NK-92 (cell line): ENCODE data around the gene CXCL16.

Experiments
- DNase-seq: peaks from one replicate; lab custom pipeline; 2025; ENCODE audit not compliant: unreplicated experiment; lab: John Stamatoyannopoulos, UW

Gene CXCL16, protein sequence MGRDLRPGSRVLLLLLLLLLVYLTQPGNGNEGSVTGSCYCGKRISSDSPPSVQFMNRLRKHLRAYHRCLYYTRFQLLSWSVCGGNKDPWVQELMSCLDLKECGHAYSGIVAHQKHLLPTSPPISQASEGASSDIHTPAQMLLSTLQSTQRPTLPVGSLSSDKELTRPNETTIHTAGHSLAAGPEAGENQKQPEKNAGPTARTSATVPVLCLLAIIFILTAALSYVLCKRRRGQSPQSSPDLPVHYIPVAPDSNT

DNA sequence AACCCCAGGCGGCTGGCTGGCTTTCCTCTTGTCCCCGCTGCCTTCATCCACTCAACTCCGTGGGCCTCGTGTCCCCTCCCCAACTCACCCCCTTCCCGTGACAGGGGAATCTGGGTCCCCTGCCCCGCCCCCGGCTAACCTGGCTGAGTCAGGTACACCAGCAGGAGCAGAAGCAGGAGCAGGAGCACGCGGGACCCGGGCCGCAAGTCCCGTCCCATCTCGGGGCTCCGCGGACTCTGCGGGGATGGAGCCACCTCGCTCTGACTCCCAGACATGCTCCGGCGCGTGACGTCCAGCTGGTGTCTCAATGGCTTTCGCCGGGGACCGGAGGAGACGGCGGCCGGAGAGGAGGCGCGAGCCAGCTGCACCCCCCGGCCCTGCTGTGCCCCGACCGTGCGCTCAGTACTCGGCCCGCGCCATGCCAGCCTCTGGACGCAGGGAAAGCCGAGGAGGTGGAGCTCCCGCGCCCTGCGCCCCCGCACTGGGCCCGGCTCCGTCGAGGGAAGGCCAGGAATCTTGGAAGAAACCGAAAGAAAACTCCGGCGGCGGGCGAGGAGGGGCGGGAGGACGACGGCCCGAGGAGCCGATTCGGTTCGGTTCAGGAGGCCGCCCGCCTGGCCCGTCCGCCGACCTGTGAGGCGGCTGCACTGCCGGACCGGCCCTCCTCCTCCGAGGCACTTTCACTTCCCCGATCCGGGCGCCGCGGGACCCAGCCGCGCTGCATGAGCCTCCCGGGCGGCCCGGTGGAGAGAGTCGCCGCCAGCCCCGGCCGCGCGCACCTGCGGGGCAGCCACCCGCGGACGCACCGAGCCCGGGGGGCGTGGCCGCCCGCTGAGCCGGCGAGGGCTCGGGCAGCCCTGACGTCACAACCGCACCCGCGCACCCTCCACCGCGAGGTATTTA lies at the start of gene CXCL16, which contains the start of gene ZMYND15:
Gene CXCL16 (minus strand): TSS at position 807 of the 903 bp plus-strand sequence. CDS start 589 bp downstream, at position 218.
Gene ZMYND15 (plus strand): TSS at position 712 of the 903 bp plus-strand sequence. CDS start 716 bp downstream, outside the sequence.
- no peak for DNase-seq

DNA sequence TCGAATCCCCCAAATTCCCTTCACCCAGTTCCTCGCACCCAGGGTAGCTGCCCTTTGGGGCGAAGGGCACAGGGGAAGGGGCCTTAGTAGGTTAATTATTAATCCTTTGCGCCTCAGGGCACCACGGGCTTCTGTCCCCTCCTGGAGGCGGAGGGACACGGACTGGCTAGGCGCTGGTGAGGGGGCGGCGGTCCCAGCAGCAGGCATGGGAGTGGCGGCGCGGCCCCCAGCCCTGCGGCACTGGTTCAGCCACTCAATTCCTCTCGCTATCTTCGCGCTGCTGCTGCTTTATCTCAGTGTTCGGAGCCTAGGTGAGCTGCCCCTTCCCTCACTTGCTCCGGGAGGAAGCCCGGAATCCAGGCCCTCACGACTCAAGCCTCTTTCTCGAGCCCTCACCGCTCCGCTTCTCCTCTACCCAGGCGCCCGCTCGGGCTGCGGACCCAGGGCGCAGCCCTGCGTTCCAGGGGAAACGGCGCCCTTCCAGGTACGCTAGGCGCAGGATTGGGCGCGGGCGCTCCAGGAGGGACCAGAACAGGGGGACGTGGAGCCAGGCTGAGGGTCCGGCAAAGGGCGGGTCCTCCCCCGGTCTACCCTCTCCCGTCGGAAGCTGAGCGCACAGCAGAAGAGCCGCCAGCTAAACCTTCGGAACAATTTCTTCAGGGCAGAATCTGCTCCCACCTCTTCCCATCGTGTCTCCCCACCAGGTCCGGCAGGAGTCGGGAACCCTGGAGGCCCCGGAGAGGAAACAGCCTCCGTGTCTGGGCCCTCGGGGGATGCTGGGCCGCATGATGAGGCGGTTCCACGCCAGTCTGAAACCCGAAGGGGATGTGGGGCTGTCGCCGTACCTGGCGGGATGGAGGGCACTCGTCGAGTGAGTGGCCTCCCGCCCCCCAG lies 49.3 kb upstream of the CXCL16 start, which contains the start of gene GLTPD2:
Gene GLTPD2 (plus strand): TSS at position 158 of the 894 bp plus-strand sequence. CDS start 48 bp downstream, at position 206.
- DNase-seq, result no peak

DNA sequence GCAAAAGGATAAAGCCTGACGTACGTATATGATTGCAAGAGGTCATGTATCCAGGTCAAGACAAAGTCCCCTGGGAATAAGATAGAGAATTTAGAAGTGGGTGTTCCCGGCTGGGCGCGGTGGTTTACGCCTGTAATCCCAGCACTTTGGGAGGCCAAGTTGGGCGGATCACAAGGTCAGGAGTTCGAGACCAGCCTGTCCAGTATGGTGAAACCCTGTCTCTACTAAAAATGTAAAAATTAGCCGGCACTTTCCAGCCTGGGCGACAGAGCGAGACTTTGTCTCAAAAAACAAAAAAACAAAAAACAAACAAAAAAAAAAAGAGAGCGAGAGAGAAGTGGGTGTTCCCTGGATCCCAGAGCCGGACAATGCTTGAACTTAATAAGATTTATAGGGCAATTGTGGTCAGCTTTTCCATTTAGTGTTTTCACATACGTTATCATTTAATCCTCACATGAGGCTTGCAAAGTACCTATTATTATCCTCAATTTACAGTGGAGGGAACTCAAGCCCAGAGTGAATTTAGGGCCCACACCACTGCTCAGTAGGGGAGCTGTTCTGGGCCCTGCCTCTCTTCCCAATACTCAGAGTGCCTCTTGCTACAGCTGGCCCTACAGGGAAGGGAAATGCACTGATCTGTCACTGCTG lies 48.6 kb upstream of the CXCL16 start:
- DNase-seq, result no peak

DNA sequence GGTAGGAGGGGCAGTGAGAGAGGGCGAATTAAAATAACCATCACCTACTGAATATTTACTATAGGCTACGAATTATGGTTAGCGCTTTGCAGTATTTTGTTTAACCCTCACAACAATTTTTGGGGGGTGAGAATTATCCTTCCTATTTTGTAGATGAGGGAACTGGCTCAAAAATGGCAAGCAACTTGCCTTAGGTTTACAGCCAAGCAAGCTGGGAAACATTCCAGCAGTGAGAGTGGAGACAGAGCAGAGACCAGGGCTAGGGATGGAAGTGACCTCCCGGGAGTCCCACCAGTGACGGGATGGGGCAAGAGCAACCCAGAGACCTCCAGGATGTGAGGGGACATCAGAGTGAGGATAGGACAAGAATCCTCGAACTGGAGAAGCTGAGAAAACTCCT lies 46.8 kb upstream of the CXCL16 start:
- DNase-seq, result no peak

DNA sequence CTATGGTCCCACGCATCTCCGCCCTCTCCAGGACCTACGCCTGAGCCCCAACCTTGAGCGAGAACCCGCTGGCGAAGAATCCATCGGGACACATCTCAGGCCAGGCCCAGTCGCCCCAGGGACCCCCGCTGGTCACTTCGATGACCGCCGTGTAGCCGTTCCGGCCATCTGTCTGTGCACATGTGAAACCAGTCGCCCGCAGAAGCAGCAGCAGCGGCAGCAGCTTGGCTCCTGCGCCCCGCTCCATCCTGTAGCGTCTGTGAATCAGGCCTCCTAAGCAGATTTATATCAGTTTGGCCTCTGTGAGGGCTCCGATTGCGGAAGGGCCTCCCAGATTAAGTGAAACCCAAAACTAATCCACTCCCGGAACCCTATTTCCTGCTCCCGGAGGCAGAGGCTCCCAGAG lies 46.4 kb upstream of the CXCL16 start, which contains the start of gene VMO1:
Gene VMO1 (minus strand): TSS at position 259 of the 406 bp plus-strand sequence. CDS start 12 bp downstream, at position 247.
- DNase-seq, result no peak

DNA sequence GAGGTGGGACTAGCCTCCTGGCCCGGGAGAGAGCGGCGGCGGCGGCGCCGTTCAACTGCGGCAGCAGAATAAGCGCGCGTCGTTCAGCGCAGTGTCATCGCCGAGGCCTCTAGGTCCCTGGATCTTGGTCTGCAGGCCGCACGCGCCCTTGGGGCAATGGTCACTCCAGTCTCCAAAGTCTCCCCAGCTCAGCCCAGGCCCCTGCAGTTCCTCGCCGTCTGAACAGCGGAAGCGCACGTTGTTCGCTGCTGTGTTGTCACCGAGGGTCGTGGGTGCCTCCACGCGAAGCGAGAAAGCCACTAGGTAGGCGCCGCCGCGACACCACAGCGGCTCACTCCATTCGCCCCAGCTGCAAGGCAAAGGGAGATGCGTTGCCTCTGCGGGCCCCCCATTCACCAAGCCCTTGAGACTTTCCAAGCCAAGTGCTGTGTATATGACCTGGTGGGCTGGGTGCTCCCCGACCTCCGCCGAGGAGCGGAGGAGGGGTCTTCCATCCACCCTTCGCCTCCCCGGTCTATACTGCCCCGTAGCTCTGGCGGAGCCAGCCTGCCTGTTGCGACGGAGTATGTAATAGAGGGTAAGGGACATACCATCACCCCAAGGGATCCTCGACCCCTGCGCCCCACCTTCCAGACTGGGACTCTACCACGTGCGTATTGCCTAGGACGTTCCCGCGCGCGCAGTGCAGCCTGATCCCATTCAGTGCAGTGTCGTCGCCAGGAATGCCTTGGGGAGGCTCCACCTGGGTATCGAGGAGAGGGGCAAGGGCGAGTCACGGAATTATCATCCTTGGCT lies 45.8 kb upstream of the CXCL16 start:
- no peak for DNase-seq

DNA sequence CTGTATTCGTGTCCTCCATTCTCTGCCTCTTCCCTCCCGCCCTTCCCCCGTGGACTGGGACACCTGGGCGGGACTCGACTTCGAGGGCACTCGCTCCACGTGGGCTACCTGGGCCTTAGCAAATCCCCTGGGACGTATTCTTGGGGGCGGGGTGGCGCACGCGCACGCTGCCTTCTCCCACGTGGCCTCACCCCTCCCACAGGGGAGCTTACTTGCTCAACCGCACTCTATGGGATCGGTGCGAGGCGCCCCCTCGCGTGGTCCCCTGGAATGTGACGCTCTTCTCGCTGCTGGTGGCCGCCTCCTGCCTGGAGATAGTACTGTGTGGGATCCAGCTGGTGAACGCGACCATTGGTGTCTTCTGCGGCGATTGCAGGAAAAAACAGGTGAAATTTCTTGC lies 42.9 kb upstream of the CXCL16 start:
- no peak for DNase-seq

DNA sequence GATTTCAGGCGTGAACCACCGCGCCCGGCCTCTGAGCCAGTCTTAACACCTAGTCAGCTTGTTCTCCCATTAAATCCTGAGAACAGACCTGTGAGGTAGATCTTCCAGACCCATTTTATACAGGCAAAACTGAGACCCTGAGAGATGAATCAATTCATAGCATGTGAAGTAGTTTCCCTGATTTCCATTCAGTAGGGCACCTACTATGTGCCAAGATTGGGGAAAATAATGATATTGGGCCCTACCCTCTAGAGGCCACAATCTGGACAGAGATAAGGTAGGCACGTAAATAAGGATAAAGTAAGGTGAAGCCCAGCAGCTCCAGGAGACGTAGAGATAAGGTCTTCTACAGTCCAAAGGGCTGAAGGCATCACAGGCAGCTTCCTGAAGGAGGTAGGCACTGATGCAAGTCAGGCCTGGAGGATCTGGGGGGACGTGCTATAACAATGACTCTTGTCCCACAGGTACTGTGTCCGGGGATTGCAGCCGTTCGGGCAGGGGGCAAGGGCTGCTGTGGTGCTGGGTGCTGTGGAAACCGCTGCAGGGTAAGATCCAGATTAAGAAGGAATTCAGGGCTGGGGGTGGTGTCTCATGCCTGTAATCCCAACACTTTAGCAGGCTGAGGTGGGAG lies 40.7 kb upstream of the CXCL16 start:
- DNase-seq, result no peak

DNA sequence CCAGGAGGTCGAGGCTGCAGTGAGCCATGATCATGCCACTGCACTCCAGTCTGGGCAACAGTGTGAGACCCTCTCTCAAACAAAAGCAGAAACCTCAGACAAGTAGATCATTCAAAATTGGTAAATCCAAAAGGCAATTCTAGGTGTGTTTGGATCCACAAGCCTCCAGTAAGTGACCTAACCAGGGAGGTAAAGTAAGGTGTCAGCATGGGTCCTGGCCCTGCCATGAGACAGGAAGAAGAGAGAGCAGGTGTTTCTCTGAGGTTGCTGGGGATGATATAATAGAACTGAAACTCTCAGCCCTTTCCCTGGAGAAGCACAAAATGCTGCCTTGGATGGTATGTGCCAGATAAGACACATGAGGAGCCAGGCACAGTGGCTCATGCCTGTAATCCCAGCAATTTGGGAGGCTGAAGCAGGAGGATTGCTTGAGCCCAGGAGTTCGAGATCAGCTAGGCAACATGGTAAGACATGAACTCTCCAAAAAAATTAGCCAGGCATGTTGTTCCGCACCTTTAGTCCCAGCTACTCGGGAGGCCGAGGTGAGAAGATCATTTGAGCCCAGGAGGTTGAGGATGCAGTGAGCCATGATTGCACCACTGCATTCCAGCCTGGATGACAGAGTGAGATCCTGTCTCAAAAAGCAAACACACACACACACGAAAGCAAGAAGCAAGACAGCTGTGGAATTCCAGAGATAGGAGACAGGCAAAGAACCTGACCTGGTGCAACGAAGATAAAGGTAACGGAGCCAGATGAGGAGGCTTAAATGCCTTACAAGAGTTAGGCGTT lies 38.4 kb upstream of the CXCL16 start:
- no peak for DNase-seq

DNA sequence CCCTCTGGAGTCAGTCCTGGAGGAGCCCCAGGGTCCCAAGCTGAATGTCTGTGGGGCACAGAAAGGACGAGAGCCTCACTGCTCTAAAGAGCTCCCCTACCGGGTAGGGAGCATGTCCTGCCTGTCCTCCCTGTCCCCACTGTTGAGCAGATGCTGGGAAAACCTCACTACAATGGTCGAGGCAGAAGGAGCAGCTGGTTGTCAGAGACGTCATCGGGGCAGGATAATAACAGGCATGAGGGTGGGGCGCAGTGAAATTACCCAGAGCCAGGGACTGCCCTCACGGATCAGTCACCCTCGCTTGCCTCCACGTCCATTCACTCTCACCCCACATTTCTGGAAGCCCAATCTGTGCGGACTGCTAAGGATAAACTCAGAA lies 32.5 kb upstream of the CXCL16 start:
- DNase-seq, result no peak

DNA sequence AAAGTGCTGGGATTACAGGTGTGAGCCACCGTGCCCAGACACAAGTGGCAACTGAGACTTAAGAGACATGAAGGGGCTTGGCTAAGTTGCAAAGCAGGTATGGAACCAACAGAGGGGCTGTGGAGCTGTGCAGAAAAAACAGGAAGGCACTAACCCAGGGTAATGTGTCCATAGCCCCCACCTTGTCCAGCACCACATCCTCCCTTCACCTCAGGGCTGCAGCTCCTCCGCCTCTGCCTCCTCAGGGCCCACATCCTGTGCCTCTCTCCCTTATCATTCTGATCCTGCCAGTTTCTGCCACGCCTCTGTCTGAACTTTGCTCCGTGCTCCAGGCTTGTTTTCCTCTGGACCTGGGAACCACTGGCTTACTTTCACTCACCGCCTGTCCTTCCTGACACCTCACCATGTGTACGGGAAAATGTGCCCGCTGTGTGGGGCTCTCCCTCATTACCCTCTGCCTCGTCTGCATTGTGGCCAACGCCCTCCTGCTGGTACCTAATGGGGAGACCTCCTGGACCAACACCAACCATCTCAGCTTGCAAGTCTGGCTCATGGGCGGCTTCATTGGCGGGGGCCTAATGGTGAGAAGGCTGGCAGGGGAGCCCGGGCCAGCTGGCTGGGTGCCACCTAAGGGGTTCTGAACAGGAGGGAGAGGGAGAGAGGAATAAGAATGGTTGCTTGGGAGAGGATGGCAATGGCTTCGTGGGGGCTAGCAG lies 31.9 kb upstream of the CXCL16 start, which contains the start of gene TM4SF5:
Gene TM4SF5 (plus strand): TSS at position 368 of the 716 bp plus-strand sequence. CDS start 37 bp downstream, at position 405.
- no peak for DNase-seq

DNA sequence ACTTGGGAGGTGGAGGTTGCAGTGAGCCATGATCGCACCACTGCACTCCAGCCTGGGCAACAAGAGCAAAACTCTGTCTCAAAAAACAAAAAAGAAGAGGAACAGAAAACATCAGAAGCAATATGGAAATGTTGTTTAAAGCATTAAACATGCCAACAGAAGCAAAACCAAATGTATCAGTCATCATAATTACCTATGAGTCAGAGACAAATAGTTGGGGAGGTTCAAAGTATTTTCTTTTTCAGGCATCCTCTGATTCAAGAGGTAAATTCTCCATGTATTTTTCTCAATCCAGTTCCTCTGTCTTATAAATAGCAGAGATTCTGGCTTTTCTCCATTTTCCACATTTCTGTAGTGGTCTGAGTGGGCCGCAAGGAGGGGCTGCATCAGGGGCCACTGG lies 29.9 kb upstream of the CXCL16 start:
- no peak for DNase-seq

DNA sequence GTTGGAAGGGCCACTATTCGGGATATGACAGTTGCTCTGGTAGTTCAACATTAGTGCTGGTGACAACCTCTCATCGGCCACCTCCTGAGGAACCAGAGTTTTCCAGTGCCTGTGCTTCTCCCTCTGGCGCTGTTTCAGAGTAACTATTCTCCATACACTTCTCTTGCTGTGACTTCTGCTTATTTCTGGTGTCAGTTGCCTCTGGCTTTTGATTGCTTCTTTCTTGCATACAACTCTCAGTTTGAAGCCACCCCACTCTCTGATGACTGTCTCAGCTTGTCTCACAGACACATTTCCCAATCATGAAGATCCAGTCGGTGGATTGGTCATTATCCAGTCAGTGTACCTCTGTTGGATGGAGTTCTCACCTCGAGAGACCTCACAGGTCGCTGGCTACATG lies 28.6 kb upstream of the CXCL16 start:
- no peak for DNase-seq

DNA sequence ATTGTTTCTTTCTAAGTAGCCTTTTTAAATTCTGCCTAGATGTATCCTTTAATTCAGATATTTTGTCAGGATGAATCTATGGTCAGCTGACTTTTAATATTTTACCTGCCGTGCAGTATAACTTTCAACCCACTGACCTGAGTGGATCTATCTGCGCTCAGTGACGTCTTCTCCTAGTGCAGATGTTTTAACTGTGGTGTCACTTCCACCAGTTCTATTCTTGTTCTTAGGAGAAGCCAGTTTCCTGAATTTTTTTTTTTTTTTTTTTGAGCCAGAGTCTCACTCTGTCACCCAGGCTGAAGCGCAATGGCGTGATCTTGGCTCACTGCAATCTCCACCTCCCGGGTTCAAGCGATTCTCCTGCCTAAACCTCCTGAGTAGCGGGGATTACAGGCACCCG lies 27.0 kb upstream of the CXCL16 start:
- DNase-seq, result no peak

DNA sequence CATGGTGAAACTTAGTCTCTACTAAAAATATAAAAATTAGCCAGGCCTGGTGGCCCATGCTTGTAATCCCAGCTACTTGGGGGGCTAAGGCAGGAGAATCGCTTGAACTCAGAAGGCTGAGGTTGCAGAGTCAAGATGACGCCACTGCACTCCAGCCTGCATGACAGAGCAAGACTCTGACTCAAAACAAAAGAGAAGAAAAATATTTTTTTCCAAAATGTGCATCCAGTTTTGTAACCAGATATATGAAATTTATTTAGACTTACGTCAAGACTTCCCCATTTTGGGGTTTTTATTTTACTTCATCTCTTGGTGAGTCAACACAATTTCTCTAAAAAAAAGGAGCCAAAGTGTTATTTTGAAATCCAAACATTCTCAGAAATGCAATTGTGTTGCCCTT lies 26.5 kb upstream of the CXCL16 start:
- DNase-seq, result no peak

DNA sequence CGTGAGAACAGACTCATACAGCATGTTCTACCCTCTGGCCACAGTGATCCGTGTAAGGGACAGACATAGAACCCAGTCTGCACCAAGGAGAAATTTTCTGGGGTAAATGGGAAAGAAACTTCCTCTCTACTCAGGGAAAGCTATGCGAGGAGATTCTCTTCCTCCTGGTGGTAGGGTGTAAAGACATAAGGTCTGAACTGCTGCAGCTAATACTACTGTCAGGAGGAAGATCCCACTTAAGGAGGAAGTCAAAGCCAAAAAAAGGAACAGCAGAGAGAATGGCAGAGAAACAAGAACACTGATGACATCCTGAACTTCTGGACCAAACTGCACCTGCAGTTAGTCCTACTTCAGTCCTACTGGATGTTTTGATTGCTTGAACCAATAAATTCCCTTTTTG lies 24.9 kb upstream of the CXCL16 start:
- DNase-seq, result no peak

DNA sequence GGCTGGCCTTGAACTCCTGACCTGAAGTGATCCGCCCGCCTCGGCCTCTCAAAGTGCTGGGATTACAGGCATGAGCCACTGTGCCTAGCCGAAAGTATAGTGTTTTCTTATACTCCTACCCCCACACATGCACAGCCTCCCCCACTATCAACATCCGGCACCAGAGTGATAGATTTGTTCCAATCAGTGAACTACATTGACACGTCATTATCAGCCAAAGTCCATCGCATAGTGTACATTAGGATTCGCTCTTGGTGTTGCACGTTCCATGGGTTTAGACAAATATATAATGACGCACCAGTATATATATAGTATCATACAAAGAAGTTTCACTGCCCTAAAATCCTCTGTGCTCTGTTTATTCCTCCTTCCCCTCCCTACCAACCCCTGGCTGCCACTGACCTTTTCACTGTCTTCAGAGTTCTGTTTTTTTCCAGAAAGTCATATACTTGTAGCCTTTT lies 20.1 kb upstream of the CXCL16 start:
- DNase-seq, result no peak
